Spleen (tissue), 11 donors: Measurements from ENCODE around the gene KRABD2.
"Not testable (repeated sequence)": the region's sequence is repeated elsewhere in the genome, so short reads cannot be mapped to it uniquely, and the experiment has no call there.

Source experiments
- DNase-seq: peaks from one replicate; pipeline ENCODE4 v3.0.0-alpha.2; 2020
- H3K27ac ChIP-seq, 8 donors: fragments of 200-600 bp; sonication (generic) in 7 of 8; 1 replicate in 4 of 8; 2 replicates in 4 of 8; pipeline versions ENCODE4 v1.5.0 to v1.8.0; 2016 to 2021; ENCODE audit warnings: inconsistent platforms in 4 of 8, mild to moderate bottlenecking in 4 of 8, moderate library complexity in 1 of 8
- H3K27me3 ChIP-seq, 7 donors: fragments of 200-600 bp; sonication (generic) in 6 of 7; replicated peaks in 1 of 7; 1 replicate in 4 of 7; 2 replicates in 3 of 7; pipeline versions ENCODE4 v1.5.0 to v1.8.0; 2016 to 2021; ENCODE audit warnings: inconsistent platforms in 3 of 7, mild to moderate bottlenecking in 1 of 7
- H3K36me3 ChIP-seq, 6 donors: fragments of 200-600 bp; sonication (generic) in 5 of 6; 1 replicate in 4 of 6; 2 replicates in 2 of 6; pipeline versions ENCODE4 v1.5.0 to v1.8.0; 2016 to 2021; ENCODE audit warnings: inconsistent platforms in 2 of 6
- H3K4me1 ChIP-seq, 6 donors: fragments of 200-600 bp; sonication (generic) in 5 of 6; 1 replicate in 3 of 6; 2 replicates in 3 of 6; pipeline versions ENCODE4 v1.5.0 to v1.8.0; 2016 to 2021; ENCODE audit warnings: inconsistent platforms in 3 of 6
- H3K4me3 ChIP-seq, 8 donors: fragments of 200-600 bp; sonication (generic) in 7 of 8; 1 replicate in 4 of 8; 2 replicates in 4 of 8; pipeline versions ENCODE4 v1.5.0 to v1.8.0; 2016 to 2021; ENCODE audit warnings: inconsistent platforms in 4 of 8, mild to moderate bottlenecking in 4 of 8, moderate library complexity in 2 of 8
- H3K9me3 ChIP-seq, 8 donors: fragments of 200-600 bp; sonication (generic) in 7 of 8; 1 replicate in 4 of 8; 2 replicates in 4 of 8; pipeline versions ENCODE4 v1.5.0 to v1.8.0; 2016 to 2021; ENCODE audit warnings: inconsistent platforms in 4 of 8
- POLR2A ChIP-seq, 3 donors: fragments of 450-650 bp; IDR thresholded peaks; one replicate each; pipeline ENCODE4 v1.5.1; 2017; ENCODE audit warnings: antibody characterized with exemption in 3 of 3, mild to moderate bottlenecking in 1 of 3
- POLR2AphosphoS5 ChIP-seq, 3 donors: sonication (generic); formaldehyde crosslinking; IDR thresholded peaks; one replicate each; pipeline ENCODE4 v1.5.1; 2017; ENCODE audit warnings: antibody characterized with exemption in 3 of 3
- WGBS, 5 donors: extraction: QIAGEN DNeasy Blood & Tissue Kit in 3 of 5; methylation state at CpG; one replicate each; pipeline versions ENCODE4 v1.1.5 to v1.1.7; 2013 to 2018; 5-methylcytosine and 5-hydroxymethylcytosine counted together
- intact Hi-C: fragments of 100-400 bp; cut with DNase I; formaldehyde crosslinking; loops from one replicate; pipeline ENCODE4 v1.15.0; 2023; ENCODE audit warnings: low total_unique reads
- TF ChIP-seq, protein P1 (sequence below), 11 experiments: fragments of 200-600 bp in 7 of 11; fragments of 450-650 bp in 4 of 11; sonication (generic) in 4 of 11; IDR thresholded peaks in 8 of 11; conservative IDR thresholded peaks in 3 of 11; 1 replicate in 7 of 11; 2 replicates in 4 of 11; pipeline versions ENCODE4 v1.4.0 to v1.8.0; 2016 to 2021; ENCODE audit warnings: antibody characterized with exemption in 11 of 11, inconsistent platforms in 4 of 11, mild to moderate bottlenecking in 1 of 11
- donor health status: healthy with polysubstance abuse.
- donor health status: DM: no; HTN: no; CAD: no; lungs with moderate emphysema.
- donor health status: DM: no; HTN: no; CAD: no.
- donor health status: Bipolar disorder and iron deficiency.
- donor health status: healthy.
- donor health status: DM: no; HTN: no; CAD: no.
- donor health status: DM: yes; HTN: yes; CAD: no.

Gene KRABD2

DNA sequence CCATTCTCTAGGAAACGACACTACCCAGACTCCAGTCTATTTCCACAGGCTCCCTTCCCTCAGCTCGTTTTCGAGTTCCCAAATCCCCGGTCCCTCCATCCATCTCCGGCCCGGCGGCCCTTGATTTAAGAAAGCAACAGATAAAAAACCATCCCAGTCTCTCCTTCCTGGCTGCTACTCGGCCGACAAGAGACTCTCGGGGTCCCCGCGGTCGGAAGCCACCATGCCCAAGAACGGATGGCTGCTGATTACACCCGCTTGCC lies 6.3 kb upstream of the KRABD2 start:
- no peak for DNase-seq
- peaks cover 0 to 43% (median 41%) of the 10 kb centered on the region in 6 donors for H3K36me3 ChIP-seq
- H3K27me3 ChIP-seq: no peaks in the 10 kb centered on the region
- intact Hi-C loops: no loop called here
- H3K9me3 ChIP-seq: no peaks in the 10 kb centered on the region
- TF ChIP-seq POLR2A (IDR thresholded peaks at IDR 0.05): peak in 1 of 3 donors; percentile 53
- TF ChIP-seq POLR2AphosphoS5 (IDR thresholded peaks at IDR 0.05): peak in 1 of 3 donors; percentile 92
- TF ChIP-seq, protein P1, sequence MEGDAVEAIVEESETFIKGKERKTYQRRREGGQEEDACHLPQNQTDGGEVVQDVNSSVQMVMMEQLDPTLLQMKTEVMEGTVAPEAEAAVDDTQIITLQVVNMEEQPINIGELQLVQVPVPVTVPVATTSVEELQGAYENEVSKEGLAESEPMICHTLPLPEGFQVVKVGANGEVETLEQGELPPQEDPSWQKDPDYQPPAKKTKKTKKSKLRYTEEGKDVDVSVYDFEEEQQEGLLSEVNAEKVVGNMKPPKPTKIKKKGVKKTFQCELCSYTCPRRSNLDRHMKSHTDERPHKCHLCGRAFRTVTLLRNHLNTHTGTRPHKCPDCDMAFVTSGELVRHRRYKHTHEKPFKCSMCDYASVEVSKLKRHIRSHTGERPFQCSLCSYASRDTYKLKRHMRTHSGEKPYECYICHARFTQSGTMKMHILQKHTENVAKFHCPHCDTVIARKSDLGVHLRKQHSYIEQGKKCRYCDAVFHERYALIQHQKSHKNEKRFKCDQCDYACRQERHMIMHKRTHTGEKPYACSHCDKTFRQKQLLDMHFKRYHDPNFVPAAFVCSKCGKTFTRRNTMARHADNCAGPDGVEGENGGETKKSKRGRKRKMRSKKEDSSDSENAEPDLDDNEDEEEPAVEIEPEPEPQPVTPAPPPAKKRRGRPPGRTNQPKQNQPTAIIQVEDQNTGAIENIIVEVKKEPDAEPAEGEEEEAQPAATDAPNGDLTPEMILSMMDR (IDR thresholded peaks at IDR 0.05 in 8 of 11, conservative IDR thresholded peaks at IDR 0.05 in 3 of 11): no peak
- H3K4me1 ChIP-seq: peaks cover 36 to 74% (median 54%) of the 10 kb centered on the region in 6 donors
- WGBS, 5 donors: 0 to 2% (median 1%) methylated on average over 14 to 15 of the region's 15 CpGs
- peak overlapping the region; percentile 70 to 95 (median 84) for H3K4me3 ChIP-seq
- H3K27ac ChIP-seq: peak overlapping the region; percentile 76 to 97 (median 93)

DNA sequence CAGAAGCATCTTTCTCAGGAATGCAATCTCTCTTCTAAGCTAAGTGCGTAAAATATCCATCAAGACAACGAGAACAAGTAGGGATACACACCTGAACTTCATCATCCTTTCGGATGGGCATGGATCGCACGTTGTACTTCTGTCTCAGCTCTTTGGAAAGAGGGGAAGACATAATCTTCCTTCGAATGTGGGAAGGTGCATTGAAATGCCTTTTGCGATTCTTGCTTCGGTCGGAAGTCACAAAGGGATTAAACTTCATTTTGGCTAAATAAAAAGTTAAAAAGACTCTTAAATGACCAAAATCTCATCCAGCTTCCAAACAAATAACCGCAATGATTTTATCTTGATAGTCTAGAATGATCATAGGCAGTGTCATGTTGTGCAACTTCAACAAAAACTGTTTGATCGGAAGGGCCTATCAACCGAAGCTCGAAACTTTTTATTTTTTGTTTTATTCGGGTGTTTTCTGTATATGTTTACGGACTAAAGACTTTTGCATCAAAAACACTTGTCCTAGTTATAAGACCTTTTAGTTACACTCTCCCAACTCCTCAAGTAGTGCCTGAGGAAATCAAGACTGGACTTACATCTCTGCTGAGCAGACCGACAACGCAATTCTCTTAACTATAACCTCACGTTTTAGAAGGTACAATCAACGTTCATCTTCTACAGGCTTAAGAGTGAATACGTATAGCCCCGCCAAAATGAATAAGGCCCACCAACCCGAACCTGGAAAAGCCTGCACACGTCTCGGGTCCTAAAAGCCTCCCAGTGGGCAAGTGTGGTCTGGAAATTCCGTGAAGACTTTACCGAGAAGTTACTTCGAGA lies 5.8 kb upstream of the KRABD2 start:
- H3K4me1 ChIP-seq: peaks cover 36 to 74% (median 55%) of the 10 kb centered on the region in 6 donors
- intact Hi-C loops: no loop called here
- peak overlapping the region; percentile 70 to 95 (median 84) for H3K4me3 ChIP-seq

DNA sequence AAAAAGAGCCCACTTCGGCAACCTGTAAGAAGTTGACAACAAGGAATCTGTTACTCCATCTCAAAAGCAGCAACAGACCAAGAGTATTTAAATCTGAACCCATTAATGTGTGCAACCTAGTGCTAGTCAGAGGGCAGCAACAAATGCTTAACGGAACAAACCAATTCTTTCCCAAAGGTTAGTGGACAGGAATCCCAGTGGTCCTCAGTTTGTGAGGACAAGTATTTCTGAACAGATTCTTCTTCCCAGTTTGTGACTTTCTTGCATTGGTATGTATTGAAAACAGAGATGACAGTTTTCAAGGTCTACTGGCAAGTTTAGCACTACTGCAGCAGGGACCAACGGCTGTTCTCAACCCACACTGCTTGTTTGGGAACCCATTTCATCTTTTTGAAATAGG lies 3.5 kb upstream of the KRABD2 start:
- Histone ChIP-seq H3K27me3 (no peaks in the 10 kb centered on the region), H3K36me3 (peaks cover 0 to 54% (median 49%) of the 10 kb centered on the region in 6 donors), H3K4me1 (peaks cover 44 to 83% (median 70%) of the 10 kb centered on the region in 6 donors), H3K27ac (peak overlapping the region in 1 of 8 donors; percentile 13), H3K9me3 (no peaks in the 10 kb centered on the region), H3K4me3 (no peak overlapping the region)
- 60 to 77% (median 66%) methylated on average over 3 of the region's 3 CpGs for WGBS, 5 donors
- intact Hi-C loops: no loop called here
- TF ChIP-seq POLR2AphosphoS5 (IDR thresholded peaks at IDR 0.05): no peak
- TF ChIP-seq, protein P1 (IDR thresholded peaks at IDR 0.05 in 8 of 11, conservative IDR thresholded peaks at IDR 0.05 in 3 of 11): no peak
- DNase-seq: no peak

More for the DNA sequence above, 5.8 kb upstream of the KRABD2 start:
- Histone ChIP-seq H3K9me3 (no peaks in the 10 kb centered on the region), H3K27ac (peak overlapping the region; percentile 76 to 97 (median 93)), H3K36me3 (peaks cover 0 to 49% (median 46%) of the 10 kb centered on the region in 6 donors), H3K27me3 (no peaks in the 10 kb centered on the region)
- TF ChIP-seq, protein P1 (IDR thresholded peaks at IDR 0.05 in 8 of 11, conservative IDR thresholded peaks at IDR 0.05 in 3 of 11): no peak
- TF ChIP-seq POLR2A (IDR thresholded peaks at IDR 0.05) (no peak), POLR2AphosphoS5 (IDR thresholded peaks at IDR 0.05) (no peak)
- DNase-seq: no peak
- 15 to 18% (median 16%) methylated on average over 27 of the region's 27 CpGs for WGBS, 5 donors

DNA sequence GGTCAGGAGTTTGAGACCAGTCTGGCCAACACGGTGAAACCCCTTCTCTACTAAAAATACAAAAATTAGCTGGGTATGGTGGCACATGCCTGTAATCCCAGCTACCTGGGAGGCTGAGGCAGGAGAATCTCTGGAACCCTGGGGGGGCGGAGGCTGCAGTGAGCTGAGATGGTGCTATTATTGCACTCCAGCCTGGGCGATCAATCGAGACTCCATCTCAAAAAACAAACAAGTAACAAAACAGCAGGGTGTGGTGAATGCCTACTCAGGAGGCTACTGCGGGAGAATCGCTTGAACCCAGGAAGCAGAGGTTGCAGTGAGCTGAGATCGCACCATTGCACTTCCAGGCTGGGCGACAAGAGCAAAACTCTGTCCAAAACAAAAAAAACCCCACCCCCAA lies 1.6 kb upstream of the KRABD2 start:
- H3K9me3 ChIP-seq, H3K4me3 ChIP-seq, H3K27me3 ChIP-seq, intact Hi-C loops, DNase-seq: not testable (repeated sequence)
- peak overlapping the region in 1 of 8 donors; percentile 91 for H3K27ac ChIP-seq
- peaks cover 34 to 75% (median 62%) of the 10 kb centered on the region in 6 donors for H3K4me1 ChIP-seq
- 78 to 90% (median 88%) methylated on average over 8 of the region's 8 CpGs for WGBS, 5 donors
- H3K36me3 ChIP-seq: peaks cover 0 to 54% (median 49%) of the 10 kb centered on the region in 6 donors
